H1 (cell line): ENCODE measurements around the gene ITGAE. TPM values are rescaled to one million over a fixed set of nuclear protein-coding genes. Genes with fewer than 3 reads are reported as not detected.

ENCODE experiments used
- CTCF ChIA-PET: fragments of 300-600 bp; sonication (Branson Sonifier 250); formaldehyde crosslinking; loops from one replicate; lab custom pipeline; 2021; ENCODE audit not compliant: partially characterized antibody; lab: Charles Lee
- POLR2A ChIA-PET: fragments of 300-600 bp; sonication (Branson Sonifier 250); formaldehyde crosslinking; loops from one replicate; lab custom pipeline; 2021; ENCODE audit warnings: inconsistent platforms; ENCODE audit not compliant: partially characterized antibody; lab: Charles Lee
- DNase-seq, 2 experiments: peaks; one replicate each; pipeline versions ENCODE4 v3.0.0 to v3.0.0-alpha.2; 2010 to 2022; ENCODE audit warnings: low spot score in 2 of 2, low read depth in 1 of 2, mixed read lengths in 1 of 2
- FAIRE-seq: peaks from 2 replicates; lab custom pipeline; 2011; peaks lifted over from hg19 to GRCh38; lab: Jason Lieb, UNC
- H2AFZ ChIP-seq: 2 replicates; pipeline ENCODE4 v1.8.1; 2012; ENCODE audit warnings: low read length, inconsistent platforms
- H2AK5ac ChIP-seq: 2 replicates; pipeline ENCODE4 v1.6.1; 2013; ENCODE audit warnings: low read depth, low read length
- H2BK120ac ChIP-seq: replicated peaks from 2 replicates; pipeline ENCODE3; 2013; ENCODE audit warnings: low read depth, low read length, inconsistent platforms
- H2BK12ac ChIP-seq: 2 replicates; pipeline ENCODE4 v1.6.1; 2013; ENCODE audit warnings: low read depth, low read length
- H2BK15ac ChIP-seq: 2 replicates; pipeline ENCODE4 v1.6.1; 2013; ENCODE audit warnings: low read length
- H2BK20ac ChIP-seq: 2 replicates; pipeline ENCODE4 v1.6.1; 2013; ENCODE audit warnings: low read length
- H2BK5ac ChIP-seq: 2 replicates; pipeline ENCODE4 v1.6.1; 2013; ENCODE audit warnings: low read depth, low read length
- H3K14ac ChIP-seq: 2 replicates; pipeline ENCODE4 v1.6.1; 2013; ENCODE audit warnings: inconsistent platforms; ENCODE audit not compliant: insufficient read length
- H3K18ac ChIP-seq: 2 replicates; pipeline ENCODE4 v1.6.1; 2013; ENCODE audit warnings: low read length; ENCODE audit errors: extremely low read depth
- H3K23ac ChIP-seq: 2 replicates; pipeline ENCODE4 v1.6.1; 2013; ENCODE audit warnings: inconsistent platforms; ENCODE audit not compliant: insufficient read length
- H3K23me2 ChIP-seq: 2 replicates; pipeline ENCODE4 v1.6.1; 2013; ENCODE audit warnings: low read depth, low read length
- H3K27ac ChIP-seq: 2 replicates; pipeline ENCODE4 v1.6.1; 2011; ENCODE audit warnings: low read depth, low read length, inconsistent platforms
- H3K27me3 ChIP-seq, 4 experiments: replicated peaks in 1 of 4; 1 replicate in 1 of 4; 2 replicates in 3 of 4; pipeline versions ENCODE4 v1.6.1 to v1.8.1; 2011 to 2013; ENCODE audit warnings: low read length in 3 of 4, mild to moderate bottlenecking in 3 of 4, inconsistent platforms in 2 of 4, mixed read lengths in 2 of 4, moderate library complexity in 1 of 4; ENCODE audit not compliant: control insufficient read depth in 3 of 4, insufficient read depth in 3 of 4; ENCODE audit errors: extremely low read depth in 1 of 4
- H3K36me3 ChIP-seq, 4 experiments: 2 replicates each; pipeline versions ENCODE4 v1.6.1 to v1.8.1; 2011 to 2013; ENCODE audit warnings: mild to moderate bottlenecking in 4 of 4, low read length in 3 of 4, moderate library complexity in 2 of 4, control low read depth in 1 of 4, inconsistent platforms in 1 of 4; ENCODE audit not compliant: insufficient read depth in 4 of 4, control insufficient read depth in 2 of 4
- H3K4ac ChIP-seq: replicated peaks from 2 replicates; pipeline ENCODE3; 2013; ENCODE audit warnings: low read length, low read depth, mixed read lengths, inconsistent platforms; ENCODE audit not compliant: insufficient read length
- H3K4me1 ChIP-seq, 4 experiments: replicated peaks in 1 of 4; 1 replicate in 1 of 4; 2 replicates in 3 of 4; pipeline versions ENCODE4 v1.6.1 to v1.8.1; 2011 to 2013; ENCODE audit warnings: low read length in 3 of 4, inconsistent platforms in 2 of 4, mixed read lengths in 1 of 4; ENCODE audit not compliant: insufficient read depth in 4 of 4, control insufficient read depth in 3 of 4
- H3K4me2 ChIP-seq, 2 experiments: 2 replicates each; pipeline versions ENCODE4 v1.6.1 to v1.8.1; 2011 to 2013; ENCODE audit warnings: low read depth in 2 of 2, low read length in 2 of 2, control low read depth in 1 of 2, inconsistent platforms in 1 of 2, mild to moderate bottlenecking in 1 of 2; ENCODE audit not compliant: insufficient read depth in 1 of 2
- H3K4me3 ChIP-seq, 4 experiments: fragments of 200-600, 300-600 bp in 1 of 4; sonication (generic), shearing (Covaris generic), sonication (Bioruptor Twin) in 1 of 4; 2 replicates each; pipeline versions ENCODE4 v1.5.1 to v1.8.1; 2011 to 2016; ENCODE audit warnings: low read length in 4 of 4, low read depth in 3 of 4, control low read depth in 2 of 4, inconsistent platforms in 2 of 4, mild to moderate bottlenecking in 2 of 4, mixed read lengths in 1 of 4, moderate library complexity in 1 of 4; ENCODE audit not compliant: insufficient read depth in 2 of 4; ENCODE audit errors: extremely low read depth in 1 of 4
- H3K56ac ChIP-seq: replicated peaks from 2 replicates; pipeline ENCODE3; 2013; ENCODE audit warnings: low read depth, mild to moderate bottlenecking, mixed read lengths, low read length, inconsistent platforms; ENCODE audit not compliant: insufficient read length
- H3K79me1 ChIP-seq: 2 replicates; pipeline ENCODE4 v1.6.1; 2013; ENCODE audit warnings: low read depth, low read length, control low read depth
- H3K79me2 ChIP-seq, 2 experiments: 2 replicates each; pipeline versions ENCODE4 v1.6.1 to v1.8.1; 2012 to 2013; ENCODE audit warnings: low read length in 2 of 2, mild to moderate bottlenecking in 2 of 2, inconsistent platforms in 1 of 2; ENCODE audit not compliant: insufficient read depth in 2 of 2, control insufficient read depth in 1 of 2
- H3K9ac ChIP-seq, 4 experiments: replicated peaks in 1 of 4; 1 replicate in 1 of 4; 2 replicates in 3 of 4; pipeline versions ENCODE4 v1.6.1 to v1.8.1; 2011 to 2013; ENCODE audit warnings: low read depth in 3 of 4, low read length in 3 of 4, control low read depth in 2 of 4, mild to moderate bottlenecking in 2 of 4, moderate library complexity in 2 of 4, inconsistent platforms in 1 of 4; ENCODE audit errors: extremely low read depth in 1 of 4
- H3K9me3 ChIP-seq, 2 experiments: 2 replicates each; pipeline versions ENCODE4 v1.6.1 to v1.8.1; 2012 to 2013; ENCODE audit warnings: mild to moderate bottlenecking in 2 of 2, moderate library complexity in 2 of 2, control low read depth in 1 of 2, inconsistent platforms in 1 of 2, low read depth in 1 of 2, low read length in 1 of 2, mixed read lengths in 1 of 2; ENCODE audit not compliant: insufficient read depth in 2 of 2
- H4K20me1 ChIP-seq, 2 experiments: replicated peaks in 1 of 2; 2 replicates each; pipeline versions ENCODE3 to v1.8.1; 2011 to 2013; ENCODE audit warnings: inconsistent platforms in 2 of 2, low read length in 2 of 2, mild to moderate bottlenecking in 1 of 2; ENCODE audit not compliant: insufficient read depth in 2 of 2, control insufficient read depth in 1 of 2
- H4K5ac ChIP-seq: 2 replicates; pipeline ENCODE4 v1.6.1; 2013; ENCODE audit warnings: low read length, low read depth, mixed read lengths, inconsistent platforms; ENCODE audit not compliant: insufficient read length
- H4K8ac ChIP-seq: 2 replicates; pipeline ENCODE4 v1.8.0; 2013; ENCODE audit warnings: mild to moderate bottlenecking, moderate library complexity, low read length, inconsistent platforms; ENCODE audit not compliant: insufficient read depth; ENCODE audit errors: extremely low read depth
- H4K91ac ChIP-seq: replicated peaks from 2 replicates; pipeline ENCODE3; 2013; ENCODE audit warnings: low read length, mixed read lengths, inconsistent platforms; ENCODE audit not compliant: insufficient read length
- KDM4A ChIP-seq: IDR thresholded peaks from one replicate; pipeline ENCODE4 v1.7.1; 2012; ENCODE audit warnings: low read depth, mild to moderate bottlenecking, moderate library complexity, low read length, inconsistent platforms; ENCODE audit not compliant: severe bottlenecking
- POLR2A ChIP-seq, 2 experiments: IDR thresholded peaks; 1 replicate in 1 of 2; 2 replicates in 1 of 2; pipeline ENCODE4 v1.6.1; 2011; ENCODE audit warnings: low read depth in 2 of 2, low read length in 2 of 2, mild to moderate bottlenecking in 2 of 2; ENCODE audit errors: control extremely low read depth in 1 of 2
- SIRT6 ChIP-seq: IDR thresholded peaks from one replicate; pipeline ENCODE4 v1.7.1; 2012; ENCODE audit warnings: low read length, inconsistent platforms
- SUZ12 ChIP-seq: fragments of 200-600 bp; sonication (generic); IDR thresholded peaks from 2 replicates; pipeline ENCODE4 v1.6.1; 2012; ENCODE audit warnings: mild to moderate bottlenecking, inconsistent platforms, low read length, moderate library complexity, mixed read lengths
- TAF7 ChIP-seq: optimal IDR thresholded peaks from 2 replicates; pipeline ENCODE3; 2011; ENCODE audit warnings: low read depth, mild to moderate bottlenecking, inconsistent platforms, low read length, moderate library complexity, borderline replicate concordance
- WGBS, 2 experiments: shearing (Covaris generic) in 1 of 2; methylation state at CpG; one replicate each; pipeline versions ENCODE4 v1.1.6 to v1.1.7; 2013 to 2015; ENCODE audit warnings: low lambda C conversion rate in 2 of 2, mixed read lengths in 2 of 2, inconsistent platforms in 1 of 2, low coverage in 1 of 2, missing lambda C conversion rate in 1 of 2; ENCODE audit not compliant: insufficient replicate concordance in 2 of 2, insufficient coverage in 1 of 2, insufficient read length in 1 of 2; ENCODE audit errors: extremely low coverage in 1 of 2, missing lambda C conversion rate in 1 of 2; 5-methylcytosine and 5-hydroxymethylcytosine counted together
- polyA plus RNA-seq, 7 experiments: library from polyadenylated mRNA; depleted of rRNA in 3 of 7; stranded (reverse) in 5 of 7; unstranded in 2 of 7; fragments of >200 nt in 5 of 7; fragments of 200-250 nt in 2 of 7; gene quantifications; 1 replicate in 5 of 7; 2 replicates in 1 of 7; 4 replicates in 1 of 7; pipeline versions ENCODE4 v1.2.1 to v1.2.3, GENCODE V29; 2011 to 2013; ENCODE audit warnings: missing spikeins in 2 of 7, mixed read lengths in 2 of 7
- total RNA-seq: library from RNA; stranded (reverse); fragmentation: NEBNext Ultra II Directional; extraction: Animal tissue kit (Norgen Biotek cat#: 25700); gene quantifications from 2 replicates; pipeline ENCODE4 v1.2.1, GENCODE V29; 2021

ITGAE gene
- total and polyA plus RNA-seq, 2 of the 8 experiments (the other 6 are each of a cell fraction or from before 2014, with no cell fraction given): 23.2 to 43.1 TPM

- FAIRE-seq (no peak), DNase-seq (no peak)
- CTCF ChIA-PET: interaction anchor here (1.2 to 3.1 kb wide), 2 partner anchors 15 to 63 kb away, joined by 3 to 25 read pairs; no protein-coding TSS in a partner anchor
- Histone ChIP-seq H2BK12ac (no peak overlapping the region), H3K18ac (no peak overlapping the region), H3K9ac (no peak overlapping the region), H3K36me3 (peaks cover 0 to 5% (median 1%) of the 10 kb centered on the region in 4 experiments; a peak in 3 of 8 replicates), H3K23me2 (no peaks in the 10 kb centered on the region), H4K8ac (no peak overlapping the region), H3K4ac (no peak overlapping the region), H4K5ac (no peak overlapping the region), H3K27ac (no peak overlapping the region), H2BK120ac (no peak overlapping the region), H3K4me1 (no peaks in the 10 kb centered on the region; a peak in 1 of 7 replicates), H4K20me1 (peaks cover 0 to 4% of the 10 kb centered on the region in 2 experiments), H3K79me2 (no peaks in the 10 kb centered on the region), H3K23ac (no peak overlapping the region), H2AFZ (no peak overlapping the region), H2AK5ac (no peak overlapping the region), H3K4me2 (no peak overlapping the region), H3K9me3 (no peaks in the 10 kb centered on the region), H3K4me3 (no peak overlapping the region), H3K14ac (no peak overlapping the region), H2BK5ac (no peak overlapping the region), H3K56ac (no peak overlapping the region), H2BK20ac (no peak overlapping the region), H3K27me3 (no peaks in the 10 kb centered on the region), H2BK15ac (no peak overlapping the region), H4K91ac (no peak overlapping the region), H3K79me1 (no peaks in the 10 kb centered on the region)
- no peak for TF ChIP-seq SUZ12
- no peak for TF ChIP-seq POLR2A (IDR thresholded peaks at IDR 0.05; ENCODE audit: control extremely low read depth in 1 of 2, low read depth in 2 of 2, low read length in 2 of 2)
- no peak for TF ChIP-seq KDM4A
- TF ChIP-seq TAF7: no peak
- no peak for TF ChIP-seq SIRT6
- 89% methylated on average over 10 of the region's 10 CpGs; no CpG with 5 or more reads in 1 of the 2 experiments for WGBS, 2 experiments
- POLR2A ChIA-PET: interaction anchor here (0.7 to 1.9 kb wide), 2 partner anchors 23 to 62 kb away, joined by 4 to 8 read pairs; no protein-coding TSS in a partner anchor
These were observed 804 bp upstream of the ITGAE start for GRCh38 chr17:3801792-3802191.
